GM10248 (cell line): ENCODE measurements around the gene FBLN7.

Experiments
- CTCF ChIA-PET: fragments of 300-600 bp; sonication (Branson Sonifier 250); formaldehyde crosslinking; extraction: SDS; loops from one replicate; lab custom pipeline; 2021; ENCODE audit warnings: antibody characterized with exemption; lab: Yijun Ruan, JAX
- POLR2A ChIA-PET: fragments of 350-650 bp; sonication (Branson Sonifier 250); formaldehyde crosslinking; extraction: SDS; loops from one replicate; lab custom pipeline; 2020; ENCODE audit warnings: antibody characterized with exemption; lab: Yijun Ruan, JAX
- DNase-seq: peaks from one replicate; pipeline ENCODE4 v3.0.0; 2012; ENCODE audit errors: extremely low spot score
- CTCF ChIP-seq: IDR thresholded peaks from 2 replicates; pipeline ENCODE4 v1.5.1; 2012; ENCODE audit warnings: mild to moderate bottlenecking, low read depth; ENCODE audit errors: extremely low read depth, missing control alignments, control extremely low read depth

The FBLN7 gene

GRCh38 chr2:112187805-112188596, 49.8 kb downstream of the FBLN7 start:
- TF ChIP-seq CTCF = no peak
- POLR2A ChIA-PET = no interaction called here
- DNase-seq = no peak
- CTCF ChIA-PET = no interaction called here

DNA sequence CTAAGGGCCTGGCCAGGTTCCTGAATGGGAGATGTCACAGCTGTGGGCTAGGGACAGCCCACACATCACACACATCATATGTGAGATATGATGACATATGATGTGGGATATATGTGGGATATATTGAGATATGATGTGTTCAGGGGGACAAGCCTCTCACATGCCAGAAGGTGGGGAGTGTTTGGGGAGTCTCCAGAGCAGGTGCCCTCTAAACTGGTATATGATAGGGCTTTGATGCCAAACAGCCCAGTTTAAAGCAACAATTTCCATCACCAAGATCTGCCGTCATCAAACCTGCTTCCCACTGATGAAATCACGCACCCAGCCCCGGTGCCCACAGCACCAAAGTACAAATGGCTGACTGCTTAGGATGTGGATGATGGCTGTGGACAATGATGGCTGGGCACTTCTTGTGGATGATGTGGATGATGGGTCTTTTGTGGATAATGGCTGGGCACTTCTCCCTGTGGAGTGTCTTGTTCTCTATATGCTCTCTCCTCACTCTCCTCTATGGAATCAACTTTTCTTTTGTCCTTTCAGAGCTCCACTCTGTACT, 50.9 kb downstream of the FBLN7 start:
- ChIA-PET POLR2A (no interaction called here), CTCF (no interaction called here)
- TF ChIP-seq CTCF = no peak
- DNase-seq = no peak

- CTCF ChIA-PET = no interaction called here
- POLR2A ChIA-PET = no interaction called here
- no peak for TF ChIP-seq CTCF
- DNase-seq = no peak
Observed at GRCh38 chr2:112194028-112194427, 55.8 kb downstream of the FBLN7 start.

DNA sequence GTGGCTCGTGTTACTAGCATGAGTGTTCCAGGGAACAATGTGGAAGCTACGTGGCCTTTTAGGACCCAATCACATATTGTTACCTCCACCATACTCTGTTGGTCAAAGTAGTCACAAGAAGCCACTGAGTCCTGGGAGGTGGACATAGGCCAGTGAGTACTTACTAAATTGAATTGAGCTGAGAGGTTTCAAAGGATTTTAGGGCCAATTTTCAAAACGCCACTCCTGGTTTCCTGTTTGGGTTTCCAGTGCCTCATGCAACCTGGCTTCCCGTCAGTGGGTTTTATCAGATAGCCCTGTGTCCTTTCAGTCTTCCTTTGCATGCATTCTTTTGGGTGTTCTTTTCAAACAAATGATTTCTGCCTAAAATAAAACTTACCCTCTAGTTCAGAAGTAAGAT, 56.3 kb downstream of the FBLN7 start:
- TF ChIP-seq CTCF = no peak
- DNase-seq = no peak
- CTCF ChIA-PET = interaction anchor here (1.1 kb wide), 1 partner anchor 33 kb away, joined by 3 read pairs; no protein-coding TSS in a partner anchor
- POLR2A ChIA-PET = interaction anchor here (0.5 kb wide), 1 partner anchor 20 kb away, joined by 3 read pairs; no protein-coding TSS in a partner anchor

DNA sequence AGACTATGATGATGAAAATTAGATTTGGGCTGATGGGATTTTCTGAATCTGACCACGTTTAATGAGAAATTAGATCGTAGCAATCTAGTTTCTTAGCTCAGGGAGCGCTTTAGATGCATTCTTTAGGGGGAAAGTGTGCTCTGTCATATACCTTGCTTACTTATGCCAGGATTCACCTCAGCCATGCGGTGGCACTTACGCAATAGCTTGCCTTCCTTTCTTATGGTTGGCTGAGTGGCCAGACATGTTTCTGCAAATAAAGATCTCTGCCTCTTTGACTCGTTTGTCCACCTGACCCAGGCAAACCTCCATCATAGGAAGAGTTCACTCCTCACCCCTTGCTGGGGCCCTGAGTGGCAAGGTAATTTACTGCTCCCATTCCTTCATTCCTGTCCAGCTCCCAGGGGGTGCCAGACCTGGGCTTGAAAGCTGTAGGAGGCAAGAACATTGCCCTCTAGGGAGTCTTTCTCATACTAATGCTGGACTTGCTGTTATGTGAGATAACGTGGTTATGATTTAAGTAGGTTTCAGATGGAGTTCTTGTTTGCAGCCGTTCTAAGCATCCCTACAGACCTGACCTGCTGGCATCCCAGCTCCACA, 57.1 kb downstream of the FBLN7 start:
- TF ChIP-seq CTCF = no peak
- CTCF ChIA-PET = interaction anchor here (1.1 kb wide), 1 partner anchor 32 kb away, joined by 3 read pairs; no protein-coding TSS in a partner anchor
- DNase-seq = no peak
- POLR2A ChIA-PET = no interaction called here

DNA sequence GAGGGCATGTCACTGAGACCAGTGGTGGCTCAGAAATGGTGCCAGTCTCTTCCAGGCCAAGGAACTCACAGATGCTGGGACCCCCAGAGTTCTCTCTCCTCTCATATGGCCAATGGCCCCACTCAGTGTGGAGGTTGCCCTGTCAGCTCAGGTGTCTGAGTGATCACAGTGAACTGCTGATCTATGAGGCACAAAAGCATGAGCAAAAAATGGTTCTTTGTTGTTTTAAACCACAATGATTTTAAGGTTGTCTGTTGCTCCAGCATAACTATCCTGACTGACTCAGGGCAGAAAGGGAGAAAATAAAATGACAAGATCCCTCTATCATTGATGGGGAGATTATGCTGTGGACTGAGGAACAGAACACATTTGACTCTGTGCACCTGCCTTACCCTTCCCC, 57.8 kb downstream of the FBLN7 start:
- DNase-seq = no peak
- POLR2A ChIA-PET = no interaction called here
- TF ChIP-seq CTCF = no peak
- CTCF ChIA-PET = no interaction called here
